Dedifferentiated amniotic fluid mesenchymal stem cell (primary cell): ENCODE data around the gene SEMA3B.
"Not testable (repeated sequence)": the region's sequence is repeated elsewhere in the genome, so short reads cannot be mapped to it uniquely, and the experiment has no call there.

Experiments used
- DNase-seq: peaks from one replicate; pipeline ENCODE4 v3.0.0-alpha.2; 2016; ENCODE audit errors: extremely low spot score

The SEMA3B gene

GRCh38 chr3:50293079-50293801 lies 24.3 kb downstream of the SEMA3B start:
- no peak for DNase-seq

GRCh38 chr3:50294089-50294488 lies 25.1 kb downstream of the SEMA3B start:
- no peak for DNase-seq

GRCh38 chr3:50294492-50295403 lies 25.8 kb downstream of the SEMA3B start:
- DNase-seq: no peak

- DNase-seq: no peak
Measured at GRCh38 chr3:50295553-50296431, 26.8 kb downstream of the SEMA3B start.

- DNase-seq: no peak
Measured at GRCh38 chr3:50296721-50297383, 27.9 kb downstream of the SEMA3B start.

GRCh38 chr3:50297384-50297775 lies 28.4 kb downstream of the SEMA3B start:
- DNase-seq: no peak

GRCh38 chr3:50297896-50298725 lies 29.2 kb downstream of the SEMA3B start:
- peak; percentile 11 for DNase-seq

- peak; percentile 99 for DNase-seq
Measured at GRCh38 chr3:50298836-50299637, 30.1 kb downstream of the SEMA3B start, which contains the start of the genes HYAL3 and NAA80. HYAL3 (minus strand) TSS chr3:50299405; CDS start chr3:50295602, 3,803 bp downstream. NAA80 (minus strand) TSS chr3:50299405; CDS start chr3:50297463, 1,942 bp downstream.

GRCh38 chr3:50299638-50299928 lies 30.6 kb downstream of the SEMA3B start:
- DNase-seq: no peak

- DNase-seq: peak; percentile 40
Measured at GRCh38 chr3:50299929-50300680, 31.2 kb downstream of the SEMA3B start.

- peak; percentile 8 for DNase-seq
Measured at GRCh38 chr3:50300681-50301254, 31.8 kb downstream of the SEMA3B start.

- DNase-seq: peak; percentile 7
Measured at GRCh38 chr3:50302095-50303012, 33.4 kb downstream of the SEMA3B start.

- peak; percentile 8 for DNase-seq
Measured at GRCh38 chr3:50303013-50303815, 34.3 kb downstream of the SEMA3B start, which contains the start of gene HYAL1. HYAL1 (minus strand) TSS chr3:50303574; CDS start chr3:50302956, 618 bp downstream.

GRCh38 chr3:50304601-50305000 lies 35.7 kb downstream of the SEMA3B start:
- no peak for DNase-seq

- DNase-seq: not testable (repeated sequence)
Measured at GRCh38 chr3:50312041-50312440, 43.1 kb downstream of the SEMA3B start.

GRCh38 chr3:50314342-50314741 lies 45.4 kb downstream of the SEMA3B start:
- no peak for DNase-seq
